Right cardiac atrium (tissue), 5 donors: ENCODE results near the gene ZC3H12D. TPM values are rescaled to one million over a fixed set of nuclear protein-coding genes. Genes with fewer than 3 reads are reported as not detected.
"Not testable (repeated sequence)": the region's sequence is repeated elsewhere in the genome, so short reads cannot be mapped to it uniquely, and the experiment has no call there.

Source experiments
- ATAC-seq, 2 donors: fragments of 200-7000 bp; cut with Tn5 transposase; one replicate each; pipeline versions ENCODE4 v1.8.0 to v1.9.1; 2020; ENCODE audit warnings: moderate library complexity in 2 of 2, mild to moderate bottlenecking in 1 of 2
- DNase-seq, 3 donors: peaks; one replicate each; pipeline ENCODE4 v3.0.0-alpha.2; 2020
- H3K27ac ChIP-seq: one replicate; pipeline ENCODE4 v1.5.1; 2013; ENCODE audit warnings: mild to moderate bottlenecking, low read length, control low read depth, moderate library complexity
- H3K27me3 ChIP-seq: one replicate; pipeline ENCODE4 v1.6.1; 2013; ENCODE audit not compliant: control insufficient read depth, insufficient read depth
- H3K4me1 ChIP-seq: one replicate; pipeline ENCODE4 v1.6.1; 2013; ENCODE audit warnings: low read length; ENCODE audit not compliant: control insufficient read depth, insufficient read depth
- H3K4me3 ChIP-seq: one replicate; pipeline ENCODE4 v1.5.1; 2013; ENCODE audit warnings: low read length, control low read depth
- H3K9me3 ChIP-seq: one replicate; pipeline ENCODE4 v1.6.1; 2013; ENCODE audit warnings: low read length; ENCODE audit not compliant: control insufficient read depth
- WGBS: extraction: QIAGEN DNeasy Blood & Tissue Kit; methylation state at CpG from one replicate; pipeline ENCODE4 v1.1.7; 2013; 5-methylcytosine and 5-hydroxymethylcytosine counted together
- intact Hi-C, 4 donors: fragments of 100-400 bp; cut with DNase I; formaldehyde crosslinking; loops; one replicate each; pipeline versions ENCODE4 v1.11.0 to v1.14.0; 2022 to 2023
- polyA plus RNA-seq: library from polyadenylated mRNA; stranded (reverse); fragments of 200-250 nt; gene quantifications from one replicate; pipeline ENCODE4 v1.2.3, GENCODE V29; 2013
- total RNA-seq, 4 donors: library from RNA; stranded (reverse); fragmentation: NEBNext Ultra II Directional; extraction: Animal tissue kit (Norgen Biotek cat#: 25700); gene quantifications; one replicate each; pipeline ENCODE4 v1.2.1, GENCODE V29; 2021
- donor health status: healthy with polysubstance abuse.
- donor health status: DM: no; HTN: yes; CAD: no.
- donor health status: DM: no; HTN: no; CAD: no.
- donor health status: DM: no; HTN: yes; CAD: no; lungs with severe emphysema.
- donor health status: DM: yes; HTN: yes; CAD: no.

ZC3H12D gene
- total and polyA plus RNA-seq, 5 donors = 0.34 to 1.1 (median 0.56) TPM

DNA sequence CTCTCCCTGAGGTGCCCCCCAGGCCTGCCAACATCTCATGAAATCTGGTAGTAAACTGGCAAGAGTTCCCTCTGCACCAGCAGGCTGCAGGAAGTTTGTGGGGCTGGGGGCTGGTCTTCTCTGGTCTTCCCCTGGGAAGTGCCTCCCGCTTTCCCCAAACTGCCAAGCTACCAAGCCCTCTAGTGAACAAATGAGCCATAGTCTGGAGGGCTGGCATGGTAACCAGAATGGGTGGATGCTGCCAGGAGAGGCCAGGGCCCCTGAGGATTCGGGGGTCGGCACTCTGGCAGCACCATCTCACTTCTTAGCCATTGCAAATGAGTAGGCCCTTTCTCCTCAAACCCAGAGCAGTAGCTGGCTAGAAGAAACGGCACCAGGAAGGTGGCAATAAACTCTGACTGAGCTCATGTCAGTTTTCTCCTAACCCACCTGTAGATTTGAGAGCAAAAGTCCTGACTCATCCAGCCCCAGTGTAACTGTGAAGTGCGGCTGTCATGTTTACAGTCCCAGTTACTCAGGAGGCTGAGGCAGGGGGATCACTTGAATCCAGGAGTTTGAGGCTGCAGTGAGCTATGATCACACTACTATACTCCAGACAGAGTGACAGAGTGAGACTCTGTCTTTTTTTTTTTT, 35.9 kb downstream of the ZC3H12D start:
- H3K27ac ChIP-seq = no peak overlapping the region
- no peaks in the 10 kb centered on the region for H3K9me3 ChIP-seq
- peaks cover 4% of the 10 kb centered on the region for H3K4me1 ChIP-seq
- DNase-seq = peak in 1 of 3 donors; percentile 33
- intact Hi-C loops = no loop called here
- no peak overlapping the region for H3K4me3 ChIP-seq
- H3K27me3 ChIP-seq = no peaks in the 10 kb centered on the region
- WGBS = 88% methylated on average over 5 of the region's 5 CpGs
- no peak for ATAC-seq

DNA sequence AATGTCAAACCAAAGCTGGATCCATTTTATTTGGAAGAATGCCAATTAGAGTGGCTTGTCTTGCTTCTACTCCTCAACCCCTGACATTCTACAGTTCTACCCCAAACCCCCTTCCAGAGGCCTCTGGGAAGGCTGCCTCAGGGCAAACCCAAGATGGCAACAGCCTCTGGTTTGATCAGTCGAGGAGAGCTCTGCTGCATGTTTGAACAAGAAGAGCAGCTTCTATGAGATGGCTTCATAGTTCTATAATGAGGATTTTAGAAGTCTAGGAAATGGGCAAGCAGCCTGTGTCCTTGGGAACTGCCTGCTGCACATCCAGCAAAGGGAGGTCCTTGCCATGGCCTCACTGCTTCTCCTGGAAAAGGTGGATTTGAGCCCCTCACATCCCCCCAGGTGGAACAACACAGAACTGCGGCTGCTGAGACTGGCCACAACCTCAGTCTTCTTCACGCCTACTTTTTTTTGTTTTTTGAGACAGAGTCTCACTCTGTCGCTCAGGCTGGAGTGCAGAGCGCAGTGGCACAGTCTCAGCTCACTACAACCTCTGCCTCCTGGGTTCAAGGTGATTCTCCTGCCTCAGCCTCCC, 37.9 kb downstream of the ZC3H12D start:
- no peak for ATAC-seq
- intact Hi-C loops = no loop called here
- Histone ChIP-seq H3K27ac (no peak overlapping the region), H3K4me1 (no peaks in the 10 kb centered on the region), H3K9me3 (no peaks in the 10 kb centered on the region), H3K27me3 (no peaks in the 10 kb centered on the region), H3K4me3 (no peak overlapping the region)
- no peak for DNase-seq
- WGBS = 95% methylated on average over 5 of the region's 5 CpGs

DNA sequence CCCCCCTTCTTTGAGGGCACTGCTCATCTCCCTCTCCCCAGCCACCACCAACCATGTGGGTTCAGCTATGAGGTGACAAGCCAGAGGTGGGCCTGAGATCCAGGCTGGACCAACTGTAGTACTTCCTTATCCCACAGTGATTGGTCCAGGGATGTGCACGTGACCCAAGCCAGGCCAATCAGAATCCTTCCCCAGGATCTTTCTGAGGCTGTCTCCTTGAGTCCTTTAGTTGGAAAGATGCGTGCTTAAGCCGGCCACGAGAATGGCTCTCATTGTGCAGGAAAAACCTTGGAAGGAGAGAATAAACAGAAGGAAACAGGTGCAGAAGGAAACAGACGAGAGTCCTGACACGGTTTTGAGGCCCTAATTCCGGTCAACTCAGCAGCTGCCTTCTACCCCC, 39.2 kb downstream of the ZC3H12D start:
- Histone ChIP-seq H3K4me3 (no peak overlapping the region), H3K4me1 (no peaks in the 10 kb centered on the region), H3K9me3 (no peaks in the 10 kb centered on the region), H3K27ac (no peak overlapping the region), H3K27me3 (no peaks in the 10 kb centered on the region)
- intact Hi-C loops = no loop called here
- whole genome bisulfite sequencing = 89% methylated on average over 7 of the region's 7 CpGs
- no peak for ATAC-seq
- DNase-seq = no peak

DNA sequence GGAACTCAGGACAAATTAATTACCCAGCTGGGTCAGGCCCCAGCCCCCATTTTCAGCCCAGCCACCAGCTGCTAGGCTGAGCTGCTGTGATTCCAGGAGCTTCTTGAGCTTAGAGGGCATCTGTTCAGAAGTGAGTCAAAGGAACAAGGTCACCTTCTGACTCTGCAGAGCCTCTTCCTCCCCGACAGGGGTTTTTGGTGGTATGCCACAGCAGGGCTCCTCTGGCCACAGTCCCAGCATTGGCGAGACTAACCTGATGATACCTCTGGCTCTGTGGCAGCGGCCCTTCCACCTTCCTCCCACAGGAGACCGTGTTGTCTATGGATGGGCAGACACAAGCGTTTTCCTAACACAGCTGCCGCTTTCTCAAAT, 39.7 kb downstream of the ZC3H12D start:
- intact Hi-C loops = no loop called here
- DNase-seq (no peak), ATAC-seq (peak in 1 of 2 donors; percentile 33)
- Histone ChIP-seq H3K9me3 (no peaks in the 10 kb centered on the region), H3K4me3 (no peak overlapping the region), H3K4me1 (no peaks in the 10 kb centered on the region), H3K27ac (no peak overlapping the region), H3K27me3 (no peaks in the 10 kb centered on the region)
- WGBS = 92% methylated on average over 6 of the region's 6 CpGs

DNA sequence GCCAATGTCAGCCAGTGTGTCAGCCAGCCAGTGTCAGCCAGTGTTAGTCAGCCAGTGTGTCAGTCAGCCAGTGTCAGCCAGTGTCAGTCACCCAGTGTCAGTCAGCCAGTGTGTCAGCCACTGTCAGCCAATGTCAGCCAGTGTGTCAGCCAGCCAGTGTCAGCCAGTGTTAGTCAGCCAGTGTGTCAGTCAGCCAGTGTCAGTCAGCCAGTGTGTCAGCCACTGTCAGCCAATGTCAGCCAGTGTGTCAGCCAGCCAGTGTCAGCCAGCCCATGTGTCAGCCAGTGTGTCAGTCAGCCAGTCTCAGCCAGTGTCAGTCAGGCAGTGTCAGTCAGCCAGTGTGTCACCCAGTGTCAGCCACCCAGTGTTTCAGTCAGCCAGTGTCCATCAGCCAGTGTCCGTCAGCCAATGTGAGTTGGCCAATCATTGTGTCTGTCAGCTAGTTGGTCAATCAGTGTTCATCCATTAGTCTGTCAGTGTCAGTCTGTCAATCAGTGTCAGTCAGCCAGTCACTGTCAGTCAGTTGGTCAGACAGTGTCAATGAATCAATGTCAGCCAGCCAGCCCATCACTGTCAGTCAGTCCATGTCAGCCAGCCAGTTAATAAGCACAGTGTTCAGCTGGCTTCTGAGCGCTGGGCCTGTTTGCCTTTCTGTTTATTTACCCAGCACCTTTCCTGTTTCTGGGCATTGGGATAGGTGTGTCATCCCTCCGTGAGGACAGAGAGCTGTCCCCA, 40.3 kb downstream of the ZC3H12D start:
- not testable (repeated sequence) for ATAC-seq, H3K27ac ChIP-seq

DNA sequence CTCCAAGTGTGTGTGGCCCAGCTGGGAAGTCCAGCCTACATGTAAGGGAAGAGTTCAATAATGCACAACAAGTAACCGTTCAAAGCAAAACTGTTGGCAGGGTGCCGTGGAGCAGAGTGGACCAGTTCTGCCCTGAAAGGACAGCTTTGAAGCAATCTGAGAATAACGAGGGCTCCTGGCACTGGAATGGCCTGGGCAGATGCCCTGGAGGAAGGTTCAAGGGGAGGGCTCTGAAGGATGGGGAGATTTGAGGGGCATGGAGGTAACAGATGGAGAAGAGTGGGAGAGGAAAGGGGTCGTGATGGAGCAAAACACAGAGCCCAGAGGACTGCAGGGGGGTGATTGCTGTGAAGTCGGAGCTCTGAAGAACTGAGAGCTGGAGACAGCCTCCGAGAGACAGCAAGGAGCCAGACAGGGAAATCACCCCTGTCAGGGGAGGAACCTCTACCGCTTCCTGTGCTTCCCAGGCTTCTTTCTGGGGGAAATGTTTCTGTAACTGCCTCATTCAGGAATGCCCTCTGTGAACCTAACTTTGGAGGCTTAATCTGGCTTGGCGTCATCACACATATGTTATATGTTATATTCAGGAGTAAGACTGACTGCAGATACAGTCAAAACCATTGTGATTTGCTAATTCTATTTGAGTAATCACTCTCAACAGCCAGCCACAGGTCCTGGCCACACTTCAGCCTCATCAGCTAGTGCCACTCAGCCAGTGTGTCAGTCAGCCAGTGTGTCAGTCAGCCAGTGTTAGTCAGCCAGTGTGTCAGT, 41.2 kb downstream of the ZC3H12D start:
- Histone ChIP-seq H3K4me1 (no peaks in the 10 kb centered on the region), H3K9me3 (no peaks in the 10 kb centered on the region), H3K27ac (no peak overlapping the region), H3K27me3 (no peaks in the 10 kb centered on the region), H3K4me3 (no peak overlapping the region)
- peak in 1 of 3 donors; percentile 43 for DNase-seq
- 44% methylated on average over 8 of the region's 8 CpGs for WGBS
- ATAC-seq = peak; percentile 35 to 44
- intact Hi-C loops = loop anchor here in 1 of 4 donors (2.0 kb wide), 1 partner anchor 19 kb away; no protein-coding TSS in a partner anchor

More for the DNA sequence above, 40.3 kb downstream of the ZC3H12D start:
- WGBS = 64% methylated on average over 3 of the region's 3 CpGs
- intact Hi-C loops, H3K27me3 ChIP-seq, H3K4me1 ChIP-seq, H3K9me3 ChIP-seq, DNase-seq, H3K4me3 ChIP-seq: not testable (repeated sequence)

DNA sequence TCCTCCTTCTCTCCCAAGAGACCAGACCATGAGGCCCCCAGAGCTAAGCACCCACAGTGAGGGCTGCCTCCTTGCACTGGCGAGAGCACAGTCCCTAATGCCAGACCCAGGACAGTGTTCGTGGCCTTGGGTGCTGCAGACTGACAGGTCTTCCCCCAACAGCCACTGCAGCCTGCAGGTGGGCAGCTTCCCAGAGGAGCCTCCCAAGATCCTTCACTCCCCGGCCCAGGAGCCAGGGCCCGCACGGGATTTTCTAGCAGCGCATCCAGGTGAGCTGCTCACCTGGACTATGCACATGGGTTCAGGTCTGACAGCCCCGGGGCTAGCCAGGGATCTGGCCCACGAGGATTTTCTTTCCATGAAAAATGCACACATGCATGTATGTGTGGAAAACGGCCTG, 43.1 kb downstream of the ZC3H12D start:
- no peak for ATAC-seq
- no peak overlapping the region for H3K4me3 ChIP-seq
- WGBS = 92% methylated on average over 9 of the region's 9 CpGs
- DNase-seq = no peak
- H3K27ac ChIP-seq = no peak overlapping the region
- no peaks in the 10 kb centered on the region for H3K9me3 ChIP-seq
- intact Hi-C loops = loop anchor here in 1 of 4 donors (2.0 kb wide), 1 partner anchor 21 kb away; no protein-coding TSS in a partner anchor
- no peaks in the 10 kb centered on the region for H3K27me3 ChIP-seq
- H3K4me1 ChIP-seq = no peaks in the 10 kb centered on the region

DNA sequence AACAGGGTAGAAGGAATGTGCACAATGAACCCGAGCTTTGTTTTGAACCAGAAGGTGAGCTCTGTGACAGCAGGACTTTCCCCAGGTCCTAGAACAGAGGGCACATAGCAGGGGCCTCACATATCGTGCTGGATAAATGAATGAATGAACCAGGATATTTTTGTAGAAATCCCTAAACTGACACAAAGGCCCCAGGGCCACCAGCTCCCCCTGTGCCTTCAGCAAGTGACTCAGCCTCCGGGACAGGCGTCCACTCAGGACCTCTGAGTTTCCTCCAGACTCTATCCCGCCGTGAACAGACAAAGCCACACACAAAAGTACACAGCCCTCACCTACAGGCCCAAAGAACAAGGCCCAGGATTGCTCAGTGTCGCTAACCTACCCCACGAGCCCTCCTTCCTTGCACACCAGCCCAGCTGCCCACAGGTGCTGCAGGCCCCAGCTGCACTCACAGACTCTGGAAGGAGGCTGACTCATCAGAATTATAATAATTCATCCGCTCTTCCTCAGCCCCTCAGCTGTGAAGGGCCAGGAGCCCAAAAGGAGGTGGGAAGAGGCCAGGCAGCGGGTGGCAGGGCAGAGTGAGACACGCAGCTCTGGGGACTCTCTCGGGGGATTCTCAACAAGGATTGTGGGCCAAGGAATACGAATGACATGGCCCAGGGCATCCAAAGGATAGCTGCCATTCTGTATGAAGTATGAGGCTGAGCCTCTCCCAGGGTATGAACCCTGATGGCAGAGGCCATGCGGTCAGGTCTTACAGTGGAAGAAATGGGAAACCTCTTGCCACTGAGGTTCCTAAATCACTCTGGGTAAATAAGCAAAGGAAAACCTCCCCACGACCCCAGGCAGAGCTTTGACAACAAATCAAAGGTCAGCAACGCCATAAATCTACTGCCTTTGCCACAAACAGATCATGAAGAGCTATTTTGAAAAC, 43.8 kb downstream of the ZC3H12D start:
- Histone ChIP-seq H3K4me3 (no peak overlapping the region), H3K4me1 (no peaks in the 10 kb centered on the region), H3K9me3 (no peaks in the 10 kb centered on the region), H3K27me3 (no peaks in the 10 kb centered on the region), H3K27ac (no peak overlapping the region)
- intact Hi-C loops = no loop called here
- WGBS = 88% methylated on average over 16 of the region's 16 CpGs
- DNase-seq (no peak), ATAC-seq (no peak)

DNA sequence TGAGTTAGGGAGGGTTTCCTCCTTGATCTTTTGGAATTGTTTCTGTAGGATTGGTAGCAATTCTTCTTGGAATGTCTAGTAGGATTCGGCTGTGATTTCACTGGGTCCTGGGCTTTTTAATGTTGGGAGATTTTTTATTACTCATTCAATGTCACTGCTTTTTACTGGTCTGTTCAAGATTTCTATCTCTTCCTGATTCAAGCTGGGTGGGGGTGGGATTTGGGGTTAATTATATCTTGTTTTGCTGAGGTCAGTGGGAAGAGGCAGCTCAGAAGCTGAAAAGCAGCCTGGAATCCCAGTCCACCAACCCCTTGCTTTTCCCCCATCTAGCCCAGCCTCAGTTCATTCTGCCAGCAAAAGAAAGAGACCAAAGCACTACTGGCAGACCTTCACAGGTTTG, 45.2 kb downstream of the ZC3H12D start:
- no peaks in the 10 kb centered on the region for H3K4me1 ChIP-seq
- no peak for ATAC-seq
- WGBS = 77% methylated on average over 1 of the region's 1 CpG
- intact Hi-C loops = no loop called here
- H3K27ac ChIP-seq = no peak overlapping the region
- no peak overlapping the region for H3K4me3 ChIP-seq
- H3K9me3 ChIP-seq = no peaks in the 10 kb centered on the region
- H3K27me3 ChIP-seq = no peaks in the 10 kb centered on the region
- no peak for DNase-seq

- intact Hi-C loops = no loop called here
- Histone ChIP-seq H3K4me1 (no peaks in the 10 kb centered on the region), H3K27me3 (no peaks in the 10 kb centered on the region), H3K4me3 (no peak overlapping the region), H3K9me3 (no peaks in the 10 kb centered on the region), H3K27ac (no peak overlapping the region)
- DNase-seq (no peak), ATAC-seq (no peak)
- 69% methylated on average over 3 of the region's 3 CpGs for WGBS
Measured at GRCh38 chr6:149438855-149439254, 46.0 kb downstream of the ZC3H12D start.
